Subcutaneous abdominal adipose tissue (tissue), 5 donors: ENCODE data around the gene TLNRD1.

ENCODE experiments used
- H3K27ac ChIP-seq: one replicate; pipeline ENCODE4 v1.7.0; 2013; ENCODE audit warnings: low read depth, mild to moderate bottlenecking, inconsistent platforms, low read length, moderate library complexity
- H3K27me3 ChIP-seq, 5 donors: one replicate each; pipeline ENCODE4 v1.7.0; 2013; ENCODE audit warnings: low read length in 5 of 5, inconsistent platforms in 1 of 5; ENCODE audit not compliant: control insufficient read depth in 5 of 5, insufficient read depth in 4 of 5
- H3K36me3 ChIP-seq, 5 donors: one replicate each; pipeline ENCODE4 v1.7.0; 2013; ENCODE audit warnings: low read length in 5 of 5; ENCODE audit not compliant: control insufficient read depth in 5 of 5, insufficient read depth in 5 of 5
- H3K4me1 ChIP-seq, 5 donors: one replicate each; pipeline ENCODE4 v1.7.0; 2013; ENCODE audit warnings: low read length in 5 of 5, mild to moderate bottlenecking in 3 of 5, moderate library complexity in 1 of 5; ENCODE audit not compliant: control insufficient read depth in 5 of 5, insufficient read depth in 5 of 5
- H3K4me3 ChIP-seq, 5 donors: one replicate each; pipeline ENCODE4 v1.7.0; 2013; ENCODE audit warnings: low read length in 5 of 5, low read depth in 1 of 5
- H3K9ac ChIP-seq, 5 donors: one replicate each; pipeline ENCODE4 v1.7.0; 2013; ENCODE audit warnings: low read length in 5 of 5, mild to moderate bottlenecking in 4 of 5, moderate library complexity in 3 of 5
- H3K9me3 ChIP-seq, 5 donors: one replicate each; pipeline ENCODE4 v1.7.0; 2013; ENCODE audit warnings: low read length in 5 of 5; ENCODE audit not compliant: control insufficient read depth in 5 of 5
- donor health status: healthy.
- donor health status: healthy.
- donor health status: healthy.
- donor health status: healthy.
- donor health status: healthy.

Gene TLNRD1

GRCh38 chr15:81011593-81011992 lies 10.9 kb downstream of the TLNRD1 start:
- H3K4me3 ChIP-seq, result no peak overlapping the region
- H3K9ac ChIP-seq, result no peak overlapping the region
- no peaks in the 10 kb centered on the region for H3K9me3 ChIP-seq
- peaks cover 0 to 3% (median 0%) of the 10 kb centered on the region in 5 donors for H3K27me3 ChIP-seq
- peaks cover 17 to 55% (median 46%) of the 10 kb centered on the region in 5 donors for H3K4me1 ChIP-seq
- H3K36me3 ChIP-seq, result no peaks in the 10 kb centered on the region
- H3K27ac ChIP-seq, result no peak overlapping the region

- Histone ChIP-seq H3K9me3 (no peaks in the 10 kb centered on the region), H3K27ac (no peak overlapping the region), H3K4me3 (no peak overlapping the region), H3K27me3 (peaks cover 0 to 3% (median 0%) of the 10 kb centered on the region in 5 donors), H3K9ac (no peak overlapping the region), H3K36me3 (no peaks in the 10 kb centered on the region), H3K4me1 (peaks cover 17 to 56% (median 47%) of the 10 kb centered on the region in 5 donors)
Observed at GRCh38 chr15:81012588-81012987, 11.9 kb downstream of the TLNRD1 start.

- Histone ChIP-seq H3K9me3 (no peaks in the 10 kb centered on the region), H3K27me3 (peaks cover 0 to 3% (median 0%) of the 10 kb centered on the region in 5 donors), H3K4me3 (no peak overlapping the region), H3K9ac (no peak overlapping the region), H3K36me3 (no peaks in the 10 kb centered on the region), H3K27ac (no peak overlapping the region), H3K4me1 (peaks cover 17 to 56% (median 49%) of the 10 kb centered on the region in 5 donors)
Observed at GRCh38 chr15:81013396-81013929, 12.7 kb downstream of the TLNRD1 start.

- Histone ChIP-seq H3K9me3 (no peaks in the 10 kb centered on the region), H3K9ac (peak overlapping the region in 1 of 5 donors; percentile 95), H3K4me3 (no peak overlapping the region), H3K27ac (peak overlapping the region; percentile 79), H3K36me3 (no peaks in the 10 kb centered on the region), H3K4me1 (peaks cover 17 to 55% (median 49%) of the 10 kb centered on the region in 5 donors), H3K27me3 (peaks cover 0 to 3% (median 0%) of the 10 kb centered on the region in 5 donors)
Observed at GRCh38 chr15:81014446-81015093, 13.8 kb downstream of the TLNRD1 start.

GRCh38 chr15:81015621-81016488 lies 15.1 kb downstream of the TLNRD1 start:
- Histone ChIP-seq H3K9ac (peak overlapping the region in 1 of 5 donors; percentile 7), H3K4me1 (peaks cover 17 to 53% (median 49%) of the 10 kb centered on the region in 5 donors), H3K36me3 (no peaks in the 10 kb centered on the region), H3K9me3 (no peaks in the 10 kb centered on the region), H3K4me3 (no peak overlapping the region), H3K27me3 (peaks cover 0 to 3% (median 0%) of the 10 kb centered on the region in 5 donors), H3K27ac (peak overlapping the region; percentile 79)

- H3K9me3 ChIP-seq, result no peaks in the 10 kb centered on the region
- H3K36me3 ChIP-seq, result no peaks in the 10 kb centered on the region
- H3K9ac ChIP-seq, result peak overlapping the region in 1 of 5 donors; percentile 7
- H3K4me3 ChIP-seq, result no peak overlapping the region
- peaks cover 0 to 3% (median 0%) of the 10 kb centered on the region in 5 donors for H3K27me3 ChIP-seq
- H3K27ac ChIP-seq, result peak overlapping the region; percentile 79
- H3K4me1 ChIP-seq, result peaks cover 17 to 53% (median 49%) of the 10 kb centered on the region in 5 donors
Observed at GRCh38 chr15:81016489-81017068, 15.9 kb downstream of the TLNRD1 start.

- Histone ChIP-seq H3K4me3 (no peak overlapping the region), H3K36me3 (no peaks in the 10 kb centered on the region), H3K9me3 (no peaks in the 10 kb centered on the region), H3K9ac (no peak overlapping the region), H3K27ac (peak overlapping the region; percentile 79), H3K27me3 (peaks cover 0 to 3% (median 0%) of the 10 kb centered on the region in 5 donors), H3K4me1 (peaks cover 18 to 51% (median 42%) of the 10 kb centered on the region in 5 donors)
Observed at GRCh38 chr15:81018197-81018596, 17.5 kb downstream of the TLNRD1 start.

- no peaks in the 10 kb centered on the region for H3K36me3 ChIP-seq
- H3K27ac ChIP-seq, result no peak overlapping the region
- no peak overlapping the region for H3K4me3 ChIP-seq
- no peaks in the 10 kb centered on the region for H3K27me3 ChIP-seq
- no peaks in the 10 kb centered on the region for H3K9me3 ChIP-seq
- no peak overlapping the region for H3K9ac ChIP-seq
- H3K4me1 ChIP-seq, result peaks cover 19 to 51% (median 43%) of the 10 kb centered on the region in 5 donors
Observed at GRCh38 chr15:81021321-81021720, 20.6 kb downstream of the TLNRD1 start.

GRCh38 chr15:81023483-81024264 lies 23.0 kb downstream of the TLNRD1 start:
- H3K9ac ChIP-seq, result peak overlapping the region; percentile 52 to 81 (median 57)
- H3K36me3 ChIP-seq, result no peaks in the 10 kb centered on the region
- H3K4me3 ChIP-seq, result peak overlapping the region; percentile 1 to 51 (median 21)
- H3K9me3 ChIP-seq, result no peaks in the 10 kb centered on the region
- peak overlapping the region; percentile 99 for H3K27ac ChIP-seq
- H3K27me3 ChIP-seq, result no peaks in the 10 kb centered on the region
- peaks cover 19 to 47% (median 33%) of the 10 kb centered on the region in 5 donors for H3K4me1 ChIP-seq
